BJ (cell line): ENCODE measurements around the gene SMYD3. TPM values are rescaled to one million over a fixed set of nuclear protein-coding genes. Genes with fewer than 3 reads are reported as not detected.
"Not testable (repeated sequence)": the region's sequence is repeated elsewhere in the genome, so short reads cannot be mapped to it uniquely, and the experiment has no call there.

Source experiments
- CTCF ChIA-PET: fragments of 350-600 bp; formaldehyde crosslinking; extraction: SDS; loops from one replicate; lab custom pipeline; 2021; ENCODE audit warnings: antibody characterized with exemption, inconsistent platforms; lab: Yijun Ruan, JAX
- POLR2A ChIA-PET: fragments of 300-600 bp; sonication (Branson Sonifier 250); formaldehyde crosslinking; extraction: SDS; loops from one replicate; lab custom pipeline; 2021; ENCODE audit warnings: antibody characterized with exemption; lab: Charles Lee
- DNase-seq: peaks from one replicate; pipeline ENCODE4 v3.0.0-alpha.2; 2011; ENCODE audit warnings: low read depth
- H3K27me3 ChIP-seq: 2 replicates; pipeline ENCODE4 v1.6.0; 2011; ENCODE audit warnings: low read length; ENCODE audit not compliant: control insufficient read depth, insufficient read depth
- H3K36me3 ChIP-seq: 2 replicates; pipeline ENCODE4 v1.5.1; 2011; ENCODE audit warnings: low read length; ENCODE audit not compliant: control insufficient read depth, insufficient read depth
- H3K4me3 ChIP-seq: 2 replicates; pipeline ENCODE4 v1.5.1; 2011; ENCODE audit warnings: low read depth, mild to moderate bottlenecking, control low read depth, low read length
- polyA plus RNA-seq: library from polyadenylated mRNA; depleted of rRNA; stranded (reverse); fragments of >200 nt; gene quantifications from 2 replicates; pipeline ENCODE4 v1.2.3, GENCODE V29; 2011
- TF ChIP-seq, protein P1 (sequence below): IDR thresholded peaks from 2 replicates; pipeline ENCODE4 v1.5.1; 2011; ENCODE audit warnings: low read depth, mild to moderate bottlenecking, control low read depth, inconsistent platforms, low read length, moderate library complexity; ENCODE audit not compliant: insufficient read depth

SMYD3 gene
- polyA plus RNA-seq, 1 experiment, result 26.1 TPM

DNA sequence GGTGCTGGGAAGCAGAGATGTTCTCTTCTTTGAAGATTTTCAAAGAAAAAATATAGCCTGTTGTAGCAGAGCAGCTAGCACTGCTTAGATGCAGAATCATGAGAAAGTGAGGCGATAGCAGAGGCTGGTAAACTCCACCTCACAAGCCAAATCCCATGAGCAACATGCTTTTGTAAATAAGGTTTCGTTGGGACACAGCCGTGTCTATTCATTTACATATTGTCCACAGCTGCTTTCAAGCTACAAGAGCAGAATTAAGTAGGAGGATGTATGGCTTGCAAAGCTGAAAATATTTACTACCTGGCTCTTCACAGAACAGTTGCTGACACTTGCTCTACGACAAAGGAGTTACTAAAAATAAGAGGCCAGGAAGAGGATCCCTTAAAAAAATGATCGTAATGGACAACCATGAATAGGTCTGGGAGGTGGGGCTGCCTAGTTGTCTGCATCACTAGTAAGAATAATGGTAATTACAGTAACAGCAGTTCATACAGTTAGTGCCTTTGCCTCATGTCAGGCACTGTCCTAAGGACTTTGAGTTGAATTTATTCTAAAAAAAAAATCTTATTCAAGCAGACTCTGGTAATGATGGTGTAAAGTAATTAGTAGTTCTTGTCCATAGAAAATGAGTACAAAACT lies 730.3 kb downstream of the SMYD3 start:
- CTCF ChIA-PET, result interaction anchor here (1.0 kb wide), 1 partner anchor 8 kb away, joined by 3 read pairs; no protein-coding TSS in a partner anchor
- Histone ChIP-seq H3K27me3 (no peaks in the 10 kb centered on the region), H3K36me3 (no peaks in the 10 kb centered on the region), H3K4me3 (no peak overlapping the region)
- POLR2A ChIA-PET, result no interaction called here
- TF ChIP-seq, protein P1, sequence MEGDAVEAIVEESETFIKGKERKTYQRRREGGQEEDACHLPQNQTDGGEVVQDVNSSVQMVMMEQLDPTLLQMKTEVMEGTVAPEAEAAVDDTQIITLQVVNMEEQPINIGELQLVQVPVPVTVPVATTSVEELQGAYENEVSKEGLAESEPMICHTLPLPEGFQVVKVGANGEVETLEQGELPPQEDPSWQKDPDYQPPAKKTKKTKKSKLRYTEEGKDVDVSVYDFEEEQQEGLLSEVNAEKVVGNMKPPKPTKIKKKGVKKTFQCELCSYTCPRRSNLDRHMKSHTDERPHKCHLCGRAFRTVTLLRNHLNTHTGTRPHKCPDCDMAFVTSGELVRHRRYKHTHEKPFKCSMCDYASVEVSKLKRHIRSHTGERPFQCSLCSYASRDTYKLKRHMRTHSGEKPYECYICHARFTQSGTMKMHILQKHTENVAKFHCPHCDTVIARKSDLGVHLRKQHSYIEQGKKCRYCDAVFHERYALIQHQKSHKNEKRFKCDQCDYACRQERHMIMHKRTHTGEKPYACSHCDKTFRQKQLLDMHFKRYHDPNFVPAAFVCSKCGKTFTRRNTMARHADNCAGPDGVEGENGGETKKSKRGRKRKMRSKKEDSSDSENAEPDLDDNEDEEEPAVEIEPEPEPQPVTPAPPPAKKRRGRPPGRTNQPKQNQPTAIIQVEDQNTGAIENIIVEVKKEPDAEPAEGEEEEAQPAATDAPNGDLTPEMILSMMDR, result no peak
- DNase-seq, result no peak

DNA sequence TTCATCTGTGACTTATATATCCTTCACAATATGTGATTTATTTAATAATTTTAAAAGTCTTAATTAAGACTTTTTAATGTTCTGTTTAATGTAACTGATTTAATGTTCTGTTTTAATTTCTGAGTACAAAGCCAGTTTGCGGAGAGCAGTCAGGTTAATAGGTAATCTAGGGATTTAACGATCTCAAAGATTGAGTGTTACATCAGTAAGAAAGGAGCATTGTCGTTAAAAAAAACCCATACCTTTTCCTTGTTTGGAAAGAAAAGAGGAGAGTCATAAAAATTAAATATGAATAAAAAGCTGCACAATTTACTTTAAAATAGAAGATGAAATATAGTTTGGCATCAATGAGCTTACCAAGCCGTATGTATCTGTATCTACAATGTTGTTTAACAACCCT lies 730.9 kb downstream of the SMYD3 start:
- Histone ChIP-seq H3K27me3 (no peaks in the 10 kb centered on the region), H3K4me3 (no peak overlapping the region), H3K36me3 (no peaks in the 10 kb centered on the region)
- TF ChIP-seq, protein P1, result no peak
- ChIA-PET POLR2A (interaction anchor here (0.6 kb wide), 1 partner anchor 85 kb away, joined by 5 read pairs; no protein-coding TSS in a partner anchor), CTCF (interaction anchor here (1.0 kb wide), 1 partner anchor 8 kb away, joined by 3 read pairs; no protein-coding TSS in a partner anchor)
- DNase-seq, result no peak

DNA sequence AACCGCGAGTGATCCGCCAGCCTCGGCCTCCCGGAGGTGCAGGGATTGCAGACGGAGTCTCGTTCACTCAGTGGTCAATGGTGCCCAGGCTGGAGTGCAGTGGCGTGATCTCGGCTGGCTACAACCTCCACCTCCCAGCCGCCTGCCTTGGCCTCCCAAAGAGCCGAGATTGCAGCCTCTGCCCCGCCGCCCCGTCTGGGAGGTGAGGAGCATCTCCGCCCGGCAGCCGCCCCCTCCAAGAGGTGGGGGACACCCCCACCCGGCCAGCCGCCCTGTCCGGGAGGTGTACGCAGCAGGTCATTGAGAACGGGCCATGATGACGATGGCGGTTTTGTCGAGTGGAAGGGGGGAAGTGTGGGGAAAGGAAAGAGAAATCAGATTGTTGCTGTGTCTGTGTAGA lies 732.1 kb downstream of the SMYD3 start:
- CTCF ChIA-PET, result interaction anchor here (0.7 kb wide), 1 partner anchor 123 kb away, joined by 3 read pairs; no protein-coding TSS in a partner anchor

DNA sequence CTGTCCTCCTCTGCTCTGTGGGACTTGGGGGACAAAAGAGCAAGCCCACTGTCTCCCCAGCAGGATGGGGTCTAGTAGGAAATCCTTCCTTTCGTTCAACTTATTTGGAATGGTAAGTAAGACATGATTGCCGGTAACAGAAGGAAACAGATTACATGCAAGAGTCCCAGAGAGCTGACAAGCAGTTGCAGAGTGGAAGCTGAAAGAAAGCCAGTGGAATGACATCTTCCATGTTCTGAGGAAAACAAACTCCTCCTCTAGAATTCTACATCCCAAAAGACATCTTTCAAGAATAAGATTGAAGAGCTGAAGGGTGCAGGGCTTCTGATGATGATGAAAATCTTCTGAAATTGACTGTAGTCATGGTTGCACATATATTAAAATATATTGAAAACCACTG lies 732.9 kb downstream of the SMYD3 start:
- DNase-seq, result no peak
- H3K27me3 ChIP-seq, result no peaks in the 10 kb centered on the region
- no peak overlapping the region for H3K4me3 ChIP-seq
- H3K36me3 ChIP-seq, result no peaks in the 10 kb centered on the region
- TF ChIP-seq, protein P1, result no peak
- POLR2A ChIA-PET, result no interaction called here
- CTCF ChIA-PET, result interaction anchor here (0.9 to 1.2 kb wide), 2 partner anchors 14 to 619 kb away, joined by 3 to 5 read pairs; partner anchors contain the start of gene KIF26B

More for the DNA sequence above, 732.1 kb downstream of the SMYD3 start:
- H3K36me3 ChIP-seq, POLR2A ChIA-PET, H3K27me3 ChIP-seq, DNase-seq, H3K4me3 ChIP-seq: not testable (repeated sequence)

DNA sequence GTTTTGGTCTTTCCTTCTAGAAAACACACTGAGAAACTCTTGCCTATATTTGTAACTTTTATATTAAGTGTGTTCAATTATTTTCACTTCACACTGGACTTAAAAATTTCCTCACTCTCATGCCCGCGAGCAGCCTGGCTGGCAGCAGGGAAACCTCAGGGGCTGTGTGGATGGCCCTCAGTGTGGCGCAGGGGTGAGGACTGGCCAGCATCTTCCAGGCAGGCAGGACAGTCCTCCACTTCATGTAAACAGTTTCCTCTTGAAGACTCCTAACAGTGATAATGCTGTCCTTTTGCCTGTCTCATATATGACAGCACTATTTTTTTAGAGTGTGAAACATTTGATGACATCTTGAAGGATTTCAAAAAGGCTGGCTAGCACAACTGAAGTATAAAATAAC lies 733.7 kb downstream of the SMYD3 start:
- ChIA-PET CTCF (interaction anchor here (1.2 kb wide), 1 partner anchor 15 kb away, joined by 5 read pairs; no protein-coding TSS in a partner anchor), POLR2A (no interaction called here)
- TF ChIP-seq, protein P1, result no peak
- no peaks in the 10 kb centered on the region for H3K36me3 ChIP-seq
- DNase-seq, result no peak
- no peaks in the 10 kb centered on the region for H3K27me3 ChIP-seq
- H3K4me3 ChIP-seq, result no peak overlapping the region
